Measurements from ENCODE around the gene AFF3. TPM values are rescaled to one million over a fixed set of nuclear protein-coding genes. Genes with fewer than 3 reads are reported as not detected.

Gene AFF3
- total and polyA plus RNA-seq, 2 of the 4 experiments (the other 2 are of a cell fraction) = 12.9 to 14.3 TPM

- ChIA-PET CTCF (no interaction called here), POLR2A (ENCODE audit: unreplicated experiment) (no interaction called here)
- no peak for ATAC-seq (ENCODE audit: low read depth)
These were observed 308.7 kb downstream of the AFF3 start for GRCh38 chr2:99833586-99834201.

More at GRCh38 chr2:99833586-99834201, 308.7 kb downstream of the AFF3 start:
- TF ChIP-seq RAD21 (IDR thresholded peaks at IDR 0.05; ENCODE audit: low read length) (no peak), MAFK (IDR thresholded peaks at IDR 0.05; ENCODE audit: low read depth, low read length) (peak; percentile 86), CEBPB (IDR thresholded peaks at IDR 0.05; ENCODE audit: low read depth, low read length) (no peak), MXI1 (IDR thresholded peaks at IDR 0.05; ENCODE audit: borderline replicate concordance, low read depth, low read length) (no peak), SMC3 (IDR thresholded peaks at IDR 0.05; ENCODE audit: low read depth, low read length) (no peak), NFE2L2 (IDR thresholded peaks at IDR 0.05; ENCODE audit: low read depth, low read length) (no peak), BHLHE40 (IDR thresholded peaks at IDR 0.05; ENCODE audit: low read depth, low read length) (no peak)
- intact Hi-C loops (cut with micrococcal nuclease) (no loop called here), in situ Hi-C loops (cut with MboI; ENCODE audit: low sequenced_read_pairs) (no loop called here), dilution Hi-C loops (cut with HindIII; ENCODE audit: low sequenced_read_pairs, unreplicated experiment) (no loop called here)
- Histone ChIP-seq H3K4me2 (ENCODE audit: low read depth, low read length) (no peak overlapping the region), H3K9me1 (ENCODE audit: insufficient read depth, low read length) (peaks cover 13% of the 10 kb centered on the region; the same call in 1 of the 2 replicates), H3K4me1 (ENCODE audit: control insufficient read depth, insufficient read depth, low read length) (peaks cover 2% of the 10 kb centered on the region; the same call in 1 of the 2 replicates), H3K4me3 (ENCODE audit: insufficient read depth, low read depth, low read length) (no peak overlapping the region), H4K91ac (ENCODE audit: insufficient read depth, low read depth, low read length) (no peak overlapping the region), H4K5ac (ENCODE audit: low read depth, low read length) (no peak overlapping the region), H3K27me3 (ENCODE audit: control insufficient read depth, insufficient read depth, low read length) (no peaks in the 10 kb centered on the region), H2AK9ac (replicated peaks; ENCODE audit: low read depth, low read length, poor library complexity) (no peak overlapping the region), H3K56ac (ENCODE audit: extremely low read depth, insufficient read depth, low read length) (no peak overlapping the region), H3K4ac (ENCODE audit: low read depth, low read length) (no peak overlapping the region), H3K9me3 (ENCODE audit: control insufficient read depth, insufficient read depth, low read length) (no peaks in the 10 kb centered on the region), H2BK120ac (ENCODE audit: low read depth, low read length) (no peak overlapping the region), H2BK15ac (ENCODE audit: low read depth, low read length) (no peak overlapping the region), H2AK5ac (ENCODE audit: low read depth, low read length) (no peak overlapping the region), H2BK20ac (ENCODE audit: low read depth, low read length) (no peak overlapping the region), H3K36me3 (ENCODE audit: control insufficient read depth, insufficient read depth, low read length) (peaks cover 13% of the 10 kb centered on the region), H3K9ac (ENCODE audit: low read depth, low read length) (no peak overlapping the region), H2BK5ac (ENCODE audit: low read depth, low read length, poor library complexity, severe bottlenecking) (no peak overlapping the region), H3K27ac (ENCODE audit: insufficient read depth, low read length) (no peak overlapping the region), H3K18ac (ENCODE audit: low read depth, low read length) (no peak overlapping the region), H3K23ac (ENCODE audit: low read depth, low read length) (no peak overlapping the region), H3K79me1 (ENCODE audit: low read depth in 1 of 2, low read length in 2 of 2) (peaks cover 7 to 17% of the 10 kb centered on the region in 2 experiments; a peak in 2 of 4 replicates), H4K8ac (ENCODE audit: low read depth in 2 of 2, low read length in 2 of 2) (no peak overlapping the region), H4K20me1 (ENCODE audit: insufficient read depth, low read length) (no peaks in the 10 kb centered on the region), H2AFZ (replicated peaks; ENCODE audit: low read length, poor library complexity) (no peak overlapping the region), H3K14ac (replicated peaks; ENCODE audit: low read depth, low read length) (no peak overlapping the region)
- DNase-seq = no peak
- no TSS peak for BruUV-seq (replicated peaks)
- no CpG with 5 or more reads among the region's 8 CpGs for WGBS, 2 experiments (ENCODE audit: extremely low coverage in 2 of 2, insufficient read length in 1 of 2)

Data from IMR-90 (cell line).